Activated naive CD4-positive, alpha-beta T cell treated with anti-CD3 and anti-CD28 coated beads, Interleukin-2, amount 50 U/mL, for 16 hours (primary cell): Measurements from ENCODE around the gene SLC25A42.
"Not testable (repeated sequence)": the region's sequence is repeated elsewhere in the genome, so short reads cannot be mapped to it uniquely, and the experiment has no call there.

Experiments
- DNase-seq: peaks from one replicate; pipeline ENCODE4 v3.0.0-alpha.2; 2020

Gene SLC25A42

DNA sequence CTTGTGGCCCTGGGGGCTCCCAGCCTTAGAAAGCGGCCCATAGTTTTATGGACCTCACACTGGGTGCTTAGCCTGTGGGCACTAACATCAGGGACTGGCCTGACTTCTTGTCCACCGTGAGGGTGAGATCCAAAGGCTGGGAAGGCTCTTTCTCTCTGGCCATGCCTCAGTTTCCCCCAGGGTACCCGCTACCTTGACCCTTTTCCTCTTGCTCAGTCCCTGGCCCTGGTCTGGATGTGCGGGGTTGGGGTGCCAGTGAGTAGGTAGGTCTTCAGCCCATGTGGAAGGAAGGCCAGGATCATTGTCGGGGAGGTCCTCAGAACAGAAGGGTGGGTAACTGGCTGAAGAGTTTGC, 76.1 kb downstream of the SLC25A42 start:
- no peak for DNase-seq

DNA sequence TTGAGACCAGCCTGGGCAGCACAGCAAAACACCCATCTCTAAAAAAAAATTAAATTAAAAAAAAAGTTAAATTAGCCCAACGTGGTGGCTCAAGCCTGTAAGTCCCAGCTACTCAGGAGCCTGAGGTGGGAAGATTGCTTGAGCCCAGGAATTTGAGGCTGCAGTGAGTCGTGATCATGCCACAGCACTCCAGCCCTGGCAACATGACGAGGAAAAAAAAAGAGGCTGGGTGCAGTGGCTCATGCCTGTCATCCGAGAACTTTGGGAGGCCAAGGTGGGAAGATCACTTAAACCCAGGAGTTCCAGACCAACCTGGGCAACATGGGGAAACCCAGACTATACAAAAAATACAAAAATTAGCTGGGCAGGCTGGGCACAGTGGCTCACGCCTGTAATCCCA, 76.7 kb downstream of the SLC25A42 start:
- DNase-seq: no peak

DNA sequence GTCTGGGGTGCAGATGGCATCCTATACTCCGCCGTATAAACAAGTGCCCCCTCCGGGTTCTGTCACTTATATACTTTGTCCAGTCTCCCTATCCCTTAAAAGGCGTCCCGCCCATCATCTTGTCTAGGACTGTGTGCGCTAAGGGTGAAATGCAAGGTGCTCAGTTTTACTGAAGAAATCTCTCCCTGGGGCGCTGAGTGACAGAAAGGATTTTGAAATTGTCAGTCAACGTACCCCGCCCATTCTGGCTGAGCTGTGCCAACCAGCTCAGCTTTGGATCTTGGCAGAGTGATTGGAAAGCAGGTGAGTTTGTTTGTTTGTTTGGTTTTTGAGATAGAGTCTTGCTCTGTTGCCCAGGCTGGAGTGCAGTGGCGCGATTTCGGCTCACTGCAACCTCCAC, 78.6 kb downstream of the SLC25A42 start:
- DNase-seq: no peak

DNA sequence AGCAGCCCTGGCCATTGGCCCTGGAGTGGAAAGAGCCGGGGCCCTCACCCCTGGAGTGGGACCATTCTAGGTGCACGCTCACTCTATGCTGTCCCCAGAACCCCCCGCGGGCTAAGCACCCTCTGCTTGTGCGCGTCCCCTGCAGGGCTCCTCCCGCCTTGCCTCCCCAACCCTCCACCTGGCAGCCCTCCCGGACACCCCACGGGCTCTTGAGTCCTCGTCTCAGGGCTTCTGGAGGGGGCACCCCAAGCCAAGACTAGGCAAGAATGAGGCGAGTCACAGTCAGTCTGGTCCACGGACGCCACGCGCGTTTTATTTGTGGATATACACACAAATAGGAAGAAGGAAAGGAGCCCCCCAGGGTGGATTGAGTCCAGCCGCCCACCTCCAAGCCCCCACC, 81.5 kb downstream of the SLC25A42 start:
- no peak for DNase-seq

DNA sequence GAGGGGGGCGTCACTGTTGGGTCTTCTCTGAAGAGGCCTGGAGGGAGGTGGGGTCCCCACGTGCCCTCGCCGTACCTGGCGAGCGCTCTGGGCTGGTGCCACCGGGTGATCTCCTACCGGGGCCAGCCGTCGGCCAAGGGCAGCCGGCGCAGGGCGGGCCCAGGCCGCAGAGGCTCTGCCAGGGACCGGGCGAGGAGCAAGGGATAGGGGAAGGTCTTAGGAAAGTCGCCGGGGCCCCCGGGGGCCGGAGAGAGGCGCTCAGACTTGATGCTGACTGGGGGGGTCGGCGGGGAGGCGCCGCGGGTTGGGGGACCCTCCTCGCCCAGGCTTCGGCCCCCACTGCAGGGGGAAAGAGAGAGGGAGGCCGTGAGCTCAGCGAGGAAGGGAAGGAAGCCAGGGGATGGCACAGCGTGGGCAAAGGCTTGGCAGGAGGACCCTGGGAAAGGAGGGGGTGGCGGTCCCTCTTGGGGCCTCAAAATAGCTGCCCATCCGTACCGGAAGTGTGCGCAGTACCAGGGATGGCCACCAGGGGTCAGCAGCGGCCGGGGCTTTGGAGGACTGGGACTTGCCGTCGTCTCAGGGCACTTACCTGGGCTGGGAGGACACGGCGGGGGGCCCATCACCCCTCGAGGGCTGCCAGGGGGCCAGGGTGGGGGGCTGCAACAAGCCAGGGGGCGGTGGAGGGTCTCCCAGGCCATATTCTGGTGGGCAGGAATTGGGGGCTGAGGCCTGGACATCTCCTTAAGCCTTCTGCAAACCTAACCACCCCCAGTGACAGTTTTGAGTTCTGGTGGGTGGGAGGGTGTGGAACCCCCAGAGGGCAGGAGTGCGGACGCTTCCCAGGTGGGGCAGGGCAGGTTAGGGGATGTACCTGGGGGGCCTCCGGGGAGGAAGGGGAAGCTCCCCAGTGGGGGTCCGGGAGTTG, 82.2 kb downstream of the SLC25A42 start:
- DNase-seq: peak; percentile 83

DNA sequence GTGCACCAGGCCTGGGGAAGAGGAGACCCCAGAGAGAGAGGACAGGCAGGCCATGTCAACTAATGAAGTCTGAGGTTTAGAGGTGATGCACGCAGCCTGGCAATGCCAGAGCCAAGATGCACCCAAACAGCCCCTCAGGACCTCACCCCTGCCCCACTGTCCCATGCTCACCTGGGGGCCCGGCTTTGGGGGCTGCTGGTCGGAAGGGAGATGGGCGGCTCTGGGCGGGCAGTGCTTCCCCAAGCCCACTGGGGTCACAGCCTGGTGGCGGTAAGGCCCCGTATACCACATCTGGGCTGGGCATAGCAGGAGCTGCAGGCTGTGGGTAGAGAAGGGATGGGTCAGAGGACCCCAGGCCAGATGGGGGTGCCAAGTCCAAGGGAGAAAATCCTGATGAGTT, 83.1 kb downstream of the SLC25A42 start:
- no peak for DNase-seq

DNA sequence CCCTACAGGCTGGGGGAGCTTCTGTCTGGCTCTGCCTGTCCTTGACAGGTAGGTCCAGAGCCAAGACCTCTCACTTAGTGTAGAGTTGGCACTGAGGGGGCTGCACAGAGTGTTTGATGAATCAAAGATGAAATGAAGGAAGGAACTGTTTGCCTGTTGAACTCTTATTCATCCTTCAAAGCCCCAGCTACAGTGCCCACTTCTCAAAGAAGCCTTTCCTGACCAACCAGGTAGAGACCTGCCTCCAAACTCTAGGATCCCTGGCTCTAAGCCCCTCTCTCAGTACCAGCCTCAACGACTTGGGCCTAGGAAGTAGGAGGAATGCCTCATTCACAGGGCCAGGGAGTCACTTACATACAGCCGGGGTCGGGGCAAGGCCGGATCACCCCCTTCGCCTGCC, 83.5 kb downstream of the SLC25A42 start:
- no peak for DNase-seq

DNA sequence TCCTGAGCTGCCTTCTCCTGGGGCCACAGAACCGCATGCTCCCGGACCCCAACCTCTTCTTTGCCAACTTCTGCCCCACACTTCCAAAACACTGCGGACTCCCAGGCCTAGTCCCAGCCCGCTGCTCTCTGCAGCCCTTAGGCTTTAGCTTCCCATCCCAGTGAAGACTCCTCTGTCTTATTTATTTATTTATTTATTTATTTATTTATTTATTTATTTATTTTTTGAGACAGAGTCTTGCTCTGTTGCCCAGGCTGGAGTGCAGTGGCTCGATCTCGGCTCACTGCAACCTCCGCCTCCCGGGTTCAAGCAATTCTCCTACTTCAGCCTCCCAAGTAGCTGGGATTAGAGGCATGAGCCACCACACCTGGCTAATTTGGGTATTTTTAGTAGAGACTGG, 84.7 kb downstream of the SLC25A42 start:
- DNase-seq: not testable (repeated sequence)

DNA sequence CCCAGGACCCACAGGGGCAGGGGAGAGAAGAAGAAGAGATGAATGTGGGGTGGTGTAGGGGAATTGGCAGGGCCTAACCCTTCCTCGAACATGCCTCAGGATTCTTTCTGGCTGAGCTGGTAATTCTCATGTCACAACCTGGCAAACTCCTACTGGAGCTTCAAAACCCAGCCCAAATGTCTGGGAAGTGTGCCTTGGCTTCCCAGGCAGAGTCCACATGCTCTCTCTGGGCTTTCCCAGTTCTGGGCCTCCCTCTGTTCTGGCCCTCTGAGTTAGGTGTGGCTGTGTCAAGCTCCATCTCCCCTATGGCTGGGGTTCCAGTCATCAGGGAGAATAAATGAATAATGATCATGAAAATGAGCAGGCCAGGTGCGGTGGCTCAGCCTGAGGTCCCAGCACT, 85.6 kb downstream of the SLC25A42 start:
- DNase-seq: no peak

DNA sequence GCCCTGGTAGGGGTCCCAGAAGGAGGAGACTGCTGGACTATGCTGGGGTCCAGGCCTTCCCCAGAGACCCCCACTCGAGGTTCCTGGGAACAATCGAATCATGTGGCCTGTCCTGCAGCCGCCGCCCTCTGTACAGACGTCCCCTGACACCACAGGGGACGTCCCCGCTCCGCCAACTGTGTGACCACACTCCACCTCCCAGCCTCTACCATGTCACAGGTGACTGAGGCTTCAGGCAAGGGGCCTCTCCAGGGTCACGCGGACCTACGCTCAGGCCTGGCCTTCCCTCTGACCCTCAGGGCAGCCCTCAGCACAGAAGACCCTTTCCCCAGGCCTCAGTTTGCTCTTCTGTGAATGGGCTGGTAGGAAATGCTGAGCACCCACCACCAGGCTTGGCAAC, 87.6 kb downstream of the SLC25A42 start:
- DNase-seq: no peak

DNA sequence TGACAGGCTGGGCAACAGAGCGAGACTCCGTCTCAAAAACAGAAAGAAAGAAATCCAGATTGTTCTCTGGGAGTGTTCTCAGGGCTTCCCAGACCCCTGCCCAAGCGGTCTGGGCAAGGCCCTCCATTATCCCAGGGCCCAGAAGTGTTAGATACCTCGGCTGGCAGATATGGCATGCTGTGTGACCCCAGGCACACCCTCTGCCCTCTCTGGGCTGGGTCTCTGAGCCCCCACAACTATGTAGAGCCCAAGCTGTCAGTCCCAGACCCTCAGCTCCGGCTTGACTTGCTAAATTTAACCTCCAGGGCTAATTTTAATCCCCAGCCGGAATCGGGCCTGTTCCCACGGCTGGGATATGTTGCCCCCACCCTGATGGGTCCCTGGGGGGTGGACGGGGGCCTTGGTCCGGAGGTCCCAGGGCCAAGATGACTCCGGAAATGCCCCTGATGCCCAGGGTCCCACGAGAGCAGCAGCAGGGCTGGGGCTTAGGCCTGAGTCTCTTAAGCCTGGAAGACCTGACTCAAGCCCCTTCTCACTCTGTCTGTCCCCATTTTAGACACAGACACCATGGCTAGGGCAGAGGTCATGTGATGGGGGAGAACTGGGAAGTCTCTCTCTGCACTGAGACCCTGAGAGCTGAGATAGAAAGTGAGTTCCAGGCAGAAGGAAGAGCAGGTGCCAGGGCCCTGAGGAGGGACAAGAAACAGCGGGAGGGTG, 89.0 kb downstream of the SLC25A42 start:
- DNase-seq: no peak

DNA sequence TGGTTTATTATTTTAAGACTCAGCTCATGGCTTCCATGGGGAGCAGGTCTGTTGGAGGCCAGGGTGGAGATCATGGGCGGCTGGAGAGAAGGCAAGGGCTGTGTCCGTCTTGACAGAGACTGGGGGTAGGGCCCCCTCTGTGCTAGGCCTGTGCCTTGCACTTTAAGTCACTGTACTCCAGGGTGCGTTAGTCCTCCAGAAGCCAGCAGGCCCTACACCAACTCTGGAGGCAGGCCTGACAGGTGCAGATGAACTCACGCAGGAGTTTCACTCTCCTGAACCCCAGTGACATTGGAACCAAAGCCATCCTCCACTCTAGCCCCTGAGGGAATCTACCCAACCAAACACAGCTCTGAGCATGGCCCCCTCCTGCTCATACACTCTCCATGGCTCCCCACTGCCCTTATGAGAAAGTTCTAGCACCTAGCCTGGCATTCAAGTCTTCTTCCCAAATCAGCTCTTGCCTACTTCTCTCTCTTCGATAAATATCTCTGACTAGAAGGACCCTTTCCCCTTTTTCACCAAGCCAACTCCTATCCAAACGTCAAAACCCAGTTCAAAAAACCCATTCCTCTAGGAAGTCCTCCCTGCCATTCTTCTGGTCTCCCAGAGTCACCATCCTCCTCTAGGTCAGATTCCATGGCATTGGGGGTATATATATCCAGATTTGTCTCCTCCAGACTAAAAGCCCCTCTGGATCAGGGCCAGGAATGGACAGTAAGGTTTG, 91.1 kb downstream of the SLC25A42 start:
- DNase-seq: no peak

DNA sequence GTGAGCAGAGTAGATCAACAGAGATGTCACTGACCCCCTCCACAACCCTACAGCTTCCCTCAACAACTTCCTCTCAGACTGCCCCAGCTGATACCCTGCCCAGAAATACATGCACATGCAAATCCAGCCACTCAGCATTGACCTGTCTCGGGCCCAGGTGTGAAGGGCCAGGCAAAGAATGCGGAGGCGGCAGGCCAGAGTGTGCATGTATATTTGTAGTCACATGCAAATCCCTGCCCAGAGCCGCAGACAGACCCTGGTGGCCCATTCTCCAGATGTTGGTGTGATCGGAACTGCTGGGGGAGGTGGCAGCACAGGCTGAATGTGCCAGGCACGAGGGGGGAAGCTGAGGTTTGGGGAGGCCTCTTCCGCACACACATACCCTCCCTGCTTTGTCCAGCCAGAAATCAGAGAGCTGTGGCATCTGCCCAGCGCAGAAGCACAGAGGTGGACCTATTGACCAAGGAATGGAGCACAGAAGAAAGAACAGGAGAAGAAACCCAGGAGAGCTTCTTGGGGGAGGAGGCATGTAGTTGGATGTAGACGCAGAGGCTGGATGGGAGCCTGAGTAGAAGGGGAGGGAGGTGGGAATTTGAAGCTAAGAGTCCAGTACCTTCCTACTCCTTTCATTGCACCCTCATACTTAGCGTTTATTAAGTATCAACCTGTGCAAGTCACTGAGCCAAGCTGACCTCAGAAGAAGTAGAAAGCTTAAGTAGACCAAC, 91.9 kb downstream of the SLC25A42 start:
- DNase-seq: no peak

DNA sequence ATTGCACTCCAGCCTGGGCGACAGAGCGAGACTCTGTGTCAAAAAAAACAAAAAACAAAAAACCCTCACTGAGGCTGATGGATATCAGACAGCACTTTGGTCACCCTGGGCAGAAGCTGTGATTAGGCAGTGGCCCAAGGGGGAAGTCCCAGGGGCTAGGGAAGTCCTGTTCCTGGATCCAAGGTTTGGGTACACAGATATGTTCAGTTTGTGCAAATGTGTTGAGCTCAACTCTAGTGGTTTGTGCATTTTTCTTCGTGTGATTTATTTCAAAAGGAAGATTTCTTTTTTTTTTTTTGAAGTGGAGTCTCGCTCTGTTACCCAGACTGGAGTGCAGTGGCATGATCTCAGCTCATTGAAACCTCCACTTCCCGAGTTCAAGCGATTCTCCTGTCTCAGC, 94.0 kb downstream of the SLC25A42 start:
- DNase-seq: no peak

DNA sequence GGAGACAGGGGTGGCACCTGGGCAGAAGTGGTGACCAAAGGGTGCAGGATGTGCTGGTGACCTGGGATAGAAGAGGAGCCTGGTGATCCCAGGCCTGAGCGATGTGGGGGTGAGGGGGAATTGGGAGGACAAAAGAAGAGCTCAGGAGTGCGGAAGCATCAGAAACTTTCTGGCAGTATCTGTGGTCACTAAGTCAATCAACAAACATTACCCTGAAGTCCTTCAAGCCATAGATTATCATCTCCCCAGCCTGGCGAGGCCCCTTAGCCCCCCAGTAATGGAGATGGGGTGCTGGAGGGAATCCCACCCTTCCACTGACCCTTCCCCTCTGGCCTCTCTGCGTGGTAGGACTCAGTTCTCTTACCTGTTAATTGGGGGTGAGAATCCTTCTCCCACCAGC, 95.7 kb downstream of the SLC25A42 start:
- DNase-seq: no peak

DNA sequence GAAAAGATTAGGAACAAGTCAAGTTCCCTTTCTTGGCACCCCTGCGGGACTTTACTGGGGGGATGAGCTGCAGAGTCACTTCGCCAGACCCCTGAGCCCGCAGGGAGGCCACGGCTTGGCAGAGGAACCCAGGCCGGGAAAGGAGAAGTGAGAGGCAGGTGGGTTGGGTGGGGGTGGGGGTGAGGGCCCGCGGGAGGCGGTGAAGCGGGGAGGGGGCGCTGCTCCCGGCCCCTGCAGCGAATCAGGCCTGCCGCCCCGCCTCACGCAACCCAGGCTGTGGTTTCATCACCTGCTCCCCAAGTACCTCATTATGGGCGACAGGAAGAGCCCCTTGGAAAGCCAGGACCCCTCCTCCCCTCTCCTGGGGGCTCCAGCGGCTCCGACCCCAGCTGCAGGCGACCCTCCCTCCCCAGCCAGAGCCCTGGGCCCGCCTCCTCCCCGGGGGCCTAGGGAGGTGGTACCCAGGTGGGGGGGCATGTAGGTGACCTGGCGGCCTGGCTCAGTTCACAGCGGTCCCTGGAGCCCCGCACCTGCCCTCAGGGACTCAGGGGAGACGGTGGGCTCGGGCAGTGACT, 96.8 kb downstream of the SLC25A42 start:
- DNase-seq: no peak

DNA sequence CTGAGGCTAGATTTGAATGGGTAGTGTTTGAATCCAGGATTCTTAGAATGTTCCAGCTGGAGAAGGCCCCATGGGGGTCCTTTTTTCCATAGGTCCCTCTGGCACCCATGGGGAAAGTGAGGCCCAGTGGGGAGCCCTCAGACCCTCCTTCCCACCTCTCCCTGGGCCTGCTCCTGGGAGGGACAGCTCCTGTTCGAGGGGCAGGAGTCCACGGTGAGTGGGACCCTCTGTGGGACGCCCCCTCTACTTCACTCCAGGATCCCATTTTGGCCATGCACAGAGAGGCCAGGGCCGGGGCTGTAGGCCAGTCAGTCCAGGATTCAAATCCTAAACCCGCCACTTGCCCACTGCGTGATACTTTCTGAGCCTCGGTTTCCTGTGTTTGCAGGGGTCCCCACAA, 98.7 kb downstream of the SLC25A42 start:
- no peak for DNase-seq
